Measurements from ENCODE around the gene WSB1.
A peak's percentile ranks its signal among the peaks of the same experiment; 100 is the strongest.

The WSB1 gene

DNA sequence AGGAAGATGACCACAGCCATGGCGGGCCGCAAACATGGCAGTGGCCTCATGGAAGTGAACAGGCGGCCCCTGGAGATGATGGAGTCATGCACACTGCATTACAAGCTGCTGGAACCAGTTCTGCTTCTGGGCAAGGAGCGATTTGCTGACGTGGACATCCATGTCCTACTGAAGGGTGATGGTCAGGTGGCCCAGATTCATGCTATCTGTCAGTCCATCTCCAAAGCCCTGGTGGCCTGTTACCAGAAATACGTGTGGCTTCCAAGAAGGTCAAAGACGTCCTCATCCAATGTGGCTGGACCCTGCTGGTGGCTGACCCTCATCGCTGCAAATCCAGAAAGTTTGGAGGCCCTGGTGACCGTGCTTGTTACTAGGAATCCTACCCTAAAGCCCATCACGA is 13.4 kb upstream of the WSB1 start:
- DNase-seq = no peak

DNA sequence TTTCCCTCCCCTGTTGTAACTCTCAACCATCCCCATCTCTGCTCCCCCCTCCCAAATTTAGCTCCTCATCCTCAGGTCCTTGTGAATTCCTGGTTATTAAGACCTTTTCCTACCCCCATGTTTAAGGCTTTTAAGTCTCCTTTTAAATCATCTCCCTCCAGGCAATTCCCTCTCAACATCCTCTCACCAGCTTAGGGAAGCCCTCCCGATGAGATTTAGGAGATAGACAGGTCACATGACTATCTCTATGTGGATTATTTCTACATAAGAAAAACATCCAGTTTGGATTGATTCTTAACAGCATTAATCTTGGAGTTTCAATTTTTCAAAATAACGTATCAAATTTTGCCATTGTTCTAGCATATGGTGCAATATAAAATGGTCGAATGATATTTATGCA is 12.5 kb upstream of the WSB1 start:
- DNase-seq = no peak

DNA sequence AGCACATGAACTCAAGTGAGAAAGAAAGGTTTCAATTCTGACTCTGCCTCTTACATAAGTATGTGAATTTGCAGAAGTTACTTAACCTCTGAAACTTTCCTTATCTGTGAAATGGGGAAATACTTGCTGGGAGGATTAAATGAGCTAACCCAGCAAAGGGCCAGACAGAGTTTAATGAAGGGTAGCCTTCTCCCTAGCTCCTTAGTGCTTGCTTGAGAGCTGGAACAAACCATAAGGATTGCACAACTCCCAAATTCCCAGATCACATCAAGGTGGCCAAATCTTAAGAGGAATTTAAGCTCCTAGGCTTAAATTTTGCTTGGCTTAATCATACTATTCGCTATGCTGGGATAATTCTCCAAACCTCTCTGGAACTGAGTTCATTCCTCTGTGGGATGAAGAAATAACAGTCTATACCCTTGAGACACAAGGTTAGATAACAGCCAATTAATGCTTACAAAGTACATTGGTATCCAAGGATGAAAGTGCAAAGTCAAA is 11.8 kb upstream of the WSB1 start:
- no peak for DNase-seq

DNA sequence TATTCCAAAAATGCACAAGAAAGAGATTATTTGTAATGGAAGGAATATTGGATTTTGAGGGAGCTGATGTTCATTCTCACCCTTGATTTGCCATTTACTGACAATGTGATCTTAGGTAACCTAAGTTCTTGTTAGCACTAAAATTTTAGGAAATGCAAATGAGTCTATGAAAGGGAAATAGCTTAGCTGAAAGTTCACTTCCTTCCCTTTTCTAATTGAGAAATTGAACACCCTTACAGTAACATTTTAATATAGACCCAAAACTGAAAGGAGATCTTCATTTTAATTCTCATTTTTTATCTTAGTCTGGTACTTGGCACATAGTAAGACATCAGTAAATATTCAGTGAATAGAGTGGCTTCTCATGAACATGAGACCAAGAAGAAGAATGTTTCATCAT is 10.9 kb upstream of the WSB1 start:
- DNase-seq = no peak

DNA sequence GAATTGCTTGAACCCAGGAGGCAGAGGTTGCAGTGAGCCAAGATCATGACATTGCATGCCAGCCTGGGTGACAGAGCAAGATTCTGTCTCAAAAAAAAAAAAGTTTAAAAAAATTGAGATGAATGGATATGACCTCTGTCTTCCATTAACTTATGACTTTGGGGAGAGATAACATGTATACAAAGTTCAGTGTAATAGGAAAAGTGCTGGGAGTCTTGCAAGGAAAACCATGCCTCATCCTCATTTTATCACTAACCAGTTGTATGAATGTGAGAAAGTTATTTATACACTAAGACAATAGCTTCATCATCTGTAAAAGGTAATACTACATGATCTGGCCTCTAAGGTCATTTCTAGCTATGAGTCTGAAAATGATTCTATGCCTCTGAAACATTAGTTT is 10.2 kb upstream of the WSB1 start:
- no peak for DNase-seq

DNA sequence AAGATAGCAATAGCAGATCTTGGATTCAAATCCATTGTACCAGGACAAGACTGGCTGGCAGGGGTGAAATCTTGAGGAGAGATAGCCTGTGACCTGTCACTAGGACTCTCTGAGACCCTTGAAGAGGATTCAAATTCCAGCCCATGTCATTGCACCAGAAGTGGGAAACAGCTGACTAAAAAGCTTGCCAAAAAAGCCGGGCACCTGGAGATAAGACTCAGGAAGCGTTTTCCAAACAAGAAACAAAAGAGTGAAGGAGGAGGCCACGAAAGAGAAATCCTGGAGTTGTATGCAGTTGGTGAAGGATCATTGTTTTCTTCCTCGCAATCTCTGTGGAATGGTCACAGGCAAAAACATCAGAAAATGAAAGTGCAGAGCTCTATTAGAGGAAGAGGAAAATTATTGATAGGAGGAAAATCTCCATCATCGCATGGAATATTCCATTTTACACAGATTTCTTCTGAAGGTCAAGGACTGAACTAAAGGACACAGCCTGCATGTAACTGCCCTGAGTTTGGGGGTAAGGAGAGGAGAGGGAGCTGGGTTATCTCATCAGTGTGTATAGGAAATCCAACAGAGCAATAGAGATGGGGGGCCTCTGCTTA is 9.0 kb upstream of the WSB1 start:
- DNase-seq = no peak

DNA sequence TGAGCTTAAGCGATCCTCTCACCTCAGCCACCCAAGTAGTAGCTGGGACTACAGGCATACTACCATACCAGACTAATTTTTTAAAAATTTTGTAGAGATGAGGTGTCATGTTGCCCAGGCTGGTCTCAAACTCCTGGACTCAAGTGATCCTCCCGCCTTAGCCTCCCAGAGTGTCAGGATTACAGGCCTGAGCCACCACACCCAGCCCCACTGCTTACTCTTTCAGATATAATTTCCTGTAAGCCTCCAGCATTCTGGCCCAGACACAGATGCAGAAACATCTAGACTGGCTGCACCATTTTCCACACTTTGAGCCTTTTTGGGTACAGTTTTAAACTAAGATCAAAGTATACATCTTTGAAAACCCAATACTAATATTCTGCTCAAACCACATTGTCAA is 8.4 kb upstream of the WSB1 start:
- no peak for DNase-seq

DNA sequence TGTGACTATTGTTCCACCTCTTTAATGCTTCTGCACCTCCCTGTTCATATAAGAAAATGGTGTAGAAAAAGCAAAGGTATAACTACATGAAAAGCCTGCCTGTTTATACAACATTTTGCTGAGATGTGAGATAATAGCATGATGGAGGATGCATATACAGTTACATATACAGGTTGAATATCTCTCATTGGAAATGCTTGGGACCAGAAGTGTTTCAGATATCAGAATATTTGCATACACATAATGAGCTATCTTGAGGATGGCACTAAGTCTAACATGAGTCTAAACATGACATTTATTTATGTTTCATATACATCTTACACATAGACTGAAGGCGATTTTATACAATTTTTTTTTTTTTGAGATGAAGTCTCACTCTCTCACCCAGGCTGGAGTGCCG is 5.7 kb upstream of the WSB1 start:
- no peak for DNase-seq

DNA sequence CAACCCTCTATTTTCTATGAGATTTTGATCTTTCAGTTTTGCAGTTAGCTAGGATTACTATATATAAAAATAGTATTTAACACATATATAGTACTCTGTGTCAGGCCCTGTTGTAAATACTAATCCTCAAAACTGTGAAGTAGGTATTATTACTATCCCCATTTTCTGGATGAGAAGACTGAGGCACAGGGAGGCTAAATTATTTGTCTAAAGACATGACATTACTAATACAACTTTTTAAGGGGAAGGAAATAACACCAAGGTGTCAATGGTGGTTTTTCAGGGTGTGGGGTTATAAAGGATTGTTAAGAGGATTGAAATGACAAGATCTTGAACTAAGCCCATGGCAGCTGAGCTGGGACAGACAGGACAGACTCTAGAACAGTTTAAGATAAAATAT is 4.1 kb upstream of the WSB1 start:
- DNase-seq = no peak

DNA sequence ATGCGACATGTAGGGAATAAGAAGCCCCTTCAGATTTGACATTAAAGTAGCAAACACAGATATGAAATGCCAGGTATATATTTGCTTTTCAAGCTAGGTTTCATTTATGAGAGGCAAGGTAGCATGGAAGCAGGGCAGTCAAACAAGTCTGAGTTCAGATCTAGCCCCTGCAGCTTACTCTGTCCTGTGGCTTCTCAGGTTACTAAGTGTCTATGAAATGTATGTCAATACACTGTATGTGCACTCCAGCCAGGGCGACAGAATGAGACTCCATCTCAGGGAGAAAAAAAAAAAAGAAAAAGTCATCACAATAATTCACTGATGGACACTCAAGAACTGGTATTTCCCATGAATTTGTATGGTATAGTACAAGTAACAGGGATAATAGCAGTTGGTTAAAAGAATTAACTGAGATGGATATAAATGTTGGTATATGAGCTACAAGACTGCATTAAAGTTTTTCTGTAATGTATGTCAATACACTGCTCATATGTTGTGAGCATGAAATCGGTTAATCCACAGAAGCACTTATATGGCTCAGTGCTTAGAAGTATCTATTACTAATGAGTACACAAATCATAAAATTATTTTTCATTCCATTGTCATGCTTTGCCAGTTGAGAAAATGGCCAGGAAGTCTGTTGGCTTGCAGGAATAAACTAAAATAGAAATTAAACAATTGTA is 2.9 kb upstream of the WSB1 start:
- DNase-seq = no peak

DNA sequence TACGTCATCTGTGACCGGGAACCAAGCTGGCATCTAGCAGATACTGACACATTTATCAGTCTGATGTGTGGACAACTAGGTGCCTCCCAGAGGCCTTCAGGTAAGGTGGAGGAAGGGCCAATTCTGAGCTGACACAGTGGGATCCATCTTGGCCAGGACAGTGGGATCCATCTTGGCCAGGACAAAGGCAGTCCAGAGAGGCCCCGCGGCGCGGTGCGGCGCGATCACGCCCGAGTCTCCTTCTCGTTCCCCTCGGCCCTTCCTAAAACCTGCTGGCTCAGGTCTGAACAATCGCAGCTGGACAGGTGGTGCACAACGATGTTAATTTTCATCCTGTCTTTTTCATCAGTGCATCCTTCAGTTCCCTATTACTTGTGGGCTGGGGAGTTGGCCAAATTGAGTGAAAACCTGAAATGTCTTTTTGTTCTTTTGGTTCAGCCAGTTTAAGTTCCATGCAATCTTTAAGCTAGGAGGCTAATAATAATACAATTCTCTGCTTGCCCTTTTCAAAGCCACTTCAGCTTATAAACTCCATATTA is 486 bp upstream of the WSB1 start:
- DNase-seq = peak; percentile 14

DNA sequence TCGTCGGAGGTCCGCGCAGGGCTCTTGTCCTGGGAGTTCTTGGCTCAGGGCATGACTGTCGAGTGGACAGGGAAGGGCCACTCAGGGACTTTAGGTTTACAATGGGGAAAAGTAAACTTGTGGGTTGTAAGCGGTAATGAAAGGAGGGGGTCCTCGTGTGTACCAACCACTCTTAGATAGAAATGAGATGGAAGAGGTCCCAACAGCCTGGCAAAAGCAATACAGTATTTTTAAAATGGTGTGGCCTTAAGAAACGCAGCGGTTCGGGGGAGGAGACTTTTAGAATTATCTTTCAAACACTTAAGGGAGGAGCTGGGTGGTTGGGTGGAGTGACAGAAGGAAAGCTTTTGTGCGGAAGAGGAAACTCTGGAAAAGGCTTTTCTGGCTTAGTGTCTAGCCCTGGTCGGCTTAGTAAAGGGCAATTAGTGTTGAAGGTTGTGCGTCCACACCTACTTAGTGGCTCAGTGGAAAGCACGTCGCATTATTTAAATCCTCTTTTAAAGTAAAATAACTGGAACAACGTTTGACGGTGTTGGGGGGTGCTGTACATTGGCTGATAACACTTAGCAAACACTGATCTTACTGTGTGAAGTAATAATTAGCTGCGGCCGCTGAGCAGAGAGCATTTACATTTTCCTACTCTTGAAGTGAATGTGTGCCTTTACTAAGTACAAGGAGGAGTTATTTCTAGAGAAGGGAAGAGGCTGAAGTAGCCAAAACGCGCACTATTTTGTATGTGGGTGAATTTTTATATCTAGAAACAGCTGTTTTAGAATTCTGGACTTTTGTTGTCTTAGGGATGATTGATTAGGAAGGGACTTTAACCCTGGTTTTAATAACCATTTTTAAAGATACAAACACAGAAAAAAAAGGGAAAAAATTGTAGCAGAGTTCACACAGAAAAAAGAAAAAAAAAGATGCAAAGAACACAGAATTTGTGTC is 1.0 kb downstream of the WSB1 start:
- DNase-seq = peak; percentile 73

DNA sequence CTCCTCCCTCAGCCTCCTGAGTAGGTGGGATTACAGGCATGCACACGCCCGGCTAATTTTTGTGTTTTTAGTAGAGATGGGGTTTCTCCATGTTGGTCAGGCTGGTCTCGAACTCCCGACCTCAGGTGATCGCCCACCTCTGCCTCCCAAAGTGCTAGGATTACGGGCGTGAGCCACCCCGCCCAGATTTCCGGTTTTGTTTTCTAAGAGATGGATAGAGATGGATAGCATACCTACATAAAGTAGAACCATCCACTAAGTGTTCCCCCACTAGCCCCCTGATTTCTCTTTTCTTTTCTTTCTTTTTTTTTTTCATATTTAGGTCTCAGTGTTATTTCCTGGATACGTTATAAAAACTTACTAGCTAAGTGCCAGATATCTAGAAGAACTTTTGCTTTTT is 2.0 kb downstream of the WSB1 start:
- DNase-seq = peak; percentile 30

DNA sequence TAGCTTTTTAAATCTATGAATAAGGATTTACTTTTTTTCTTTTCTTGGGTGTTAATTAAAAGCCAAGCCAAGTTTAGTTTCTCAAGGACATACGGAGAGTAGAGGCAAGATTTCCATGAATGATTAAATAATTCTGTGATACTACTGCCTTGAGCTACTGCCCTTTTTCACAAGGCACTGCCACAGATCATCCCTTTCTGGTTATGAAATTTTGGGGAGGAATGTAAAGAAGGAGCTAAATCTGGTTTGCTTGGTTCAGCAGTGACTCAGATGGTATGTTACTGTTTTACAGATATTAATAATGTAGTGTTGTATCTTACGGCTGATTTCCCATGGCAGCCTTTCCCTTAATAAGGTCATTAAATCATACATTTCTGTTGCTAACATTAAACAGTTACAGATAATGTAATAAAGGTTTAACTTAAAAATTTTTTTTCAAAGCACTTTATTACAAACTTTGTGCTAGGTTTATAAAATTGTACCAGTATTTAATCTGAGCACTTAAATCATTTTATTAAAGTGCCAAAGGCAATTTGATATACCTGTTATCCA is 2.6 kb downstream of the WSB1 start:
- no peak for DNase-seq

DNA sequence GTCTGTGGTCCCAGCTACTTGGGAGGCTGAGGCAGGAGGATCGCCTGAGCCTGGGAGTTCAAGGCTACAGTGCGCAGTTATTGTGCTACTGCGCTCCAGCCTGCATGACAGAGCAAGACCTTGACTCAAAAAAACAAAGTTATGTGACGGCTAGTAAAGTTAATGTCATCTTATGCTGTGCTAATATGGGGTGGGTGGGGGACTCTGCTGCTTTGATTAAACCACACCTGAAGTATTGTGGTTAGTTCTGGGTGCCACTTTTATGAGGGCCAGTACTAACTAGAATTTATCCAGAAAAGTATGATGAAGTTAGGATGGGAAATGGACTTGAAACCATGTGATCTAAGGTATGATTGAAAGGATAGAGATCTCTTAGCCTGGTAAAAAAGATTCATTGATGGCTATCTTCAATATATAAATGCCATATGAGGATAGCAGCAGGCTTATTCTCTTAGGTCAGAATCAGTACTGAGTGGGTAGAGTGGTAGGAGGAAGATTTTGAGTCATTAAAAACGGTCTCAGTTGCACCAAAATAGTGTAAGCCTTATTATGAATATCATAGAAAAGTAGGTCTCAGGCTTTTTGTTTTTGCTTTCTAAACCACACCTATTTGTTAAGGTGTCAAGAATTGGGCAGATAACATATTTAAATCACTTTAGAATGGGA is 5.6 kb downstream of the WSB1 start:
- no peak for DNase-seq

DNA sequence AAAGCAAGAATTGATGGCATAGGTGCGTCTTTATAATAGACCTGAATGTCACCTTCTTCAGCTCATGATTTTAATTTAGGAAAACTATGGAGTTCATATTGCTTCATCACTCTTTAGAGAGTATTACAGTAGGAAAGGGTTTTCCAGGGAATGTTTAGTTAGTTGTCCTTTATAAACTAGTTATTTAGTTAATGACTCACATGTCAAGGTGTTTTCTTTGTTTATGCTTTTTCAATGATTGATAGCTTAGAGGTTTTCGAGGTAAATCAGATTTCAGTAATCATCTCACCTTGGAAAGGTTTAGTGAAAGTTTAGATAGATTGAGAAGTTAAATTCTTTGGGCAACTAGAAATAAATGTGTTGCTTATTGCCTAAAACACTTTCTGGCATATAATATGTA is 9.8 kb downstream of the WSB1 start:
- no peak for DNase-seq

DNA sequence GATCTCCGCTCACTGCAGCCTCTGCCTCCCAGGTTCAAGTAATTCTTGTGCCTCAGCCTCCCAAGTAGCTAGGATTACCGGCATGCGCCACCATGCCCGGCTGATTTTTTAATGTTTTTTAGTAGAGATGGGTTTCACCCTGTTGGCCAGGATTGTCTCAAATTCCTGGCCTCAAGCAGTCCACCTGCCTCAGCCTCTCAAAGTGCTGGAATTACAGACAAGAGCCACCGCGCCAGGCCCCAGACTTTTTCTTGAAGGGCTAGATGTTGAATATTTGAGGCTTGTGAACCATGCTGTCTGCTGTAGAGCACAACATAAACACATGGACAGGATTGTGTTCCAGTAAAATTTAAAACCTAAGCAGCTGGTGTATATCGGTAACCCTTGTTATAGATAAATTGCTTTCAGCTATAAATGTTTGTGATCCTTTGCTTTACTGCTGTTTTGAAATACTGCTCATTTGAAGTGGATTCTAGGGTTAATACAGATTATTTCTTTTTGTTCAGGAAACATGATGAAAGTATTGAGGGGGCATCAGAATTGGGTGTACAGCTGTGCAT is 12.4 kb downstream of the WSB1 start:
- no peak for DNase-seq

DNA sequence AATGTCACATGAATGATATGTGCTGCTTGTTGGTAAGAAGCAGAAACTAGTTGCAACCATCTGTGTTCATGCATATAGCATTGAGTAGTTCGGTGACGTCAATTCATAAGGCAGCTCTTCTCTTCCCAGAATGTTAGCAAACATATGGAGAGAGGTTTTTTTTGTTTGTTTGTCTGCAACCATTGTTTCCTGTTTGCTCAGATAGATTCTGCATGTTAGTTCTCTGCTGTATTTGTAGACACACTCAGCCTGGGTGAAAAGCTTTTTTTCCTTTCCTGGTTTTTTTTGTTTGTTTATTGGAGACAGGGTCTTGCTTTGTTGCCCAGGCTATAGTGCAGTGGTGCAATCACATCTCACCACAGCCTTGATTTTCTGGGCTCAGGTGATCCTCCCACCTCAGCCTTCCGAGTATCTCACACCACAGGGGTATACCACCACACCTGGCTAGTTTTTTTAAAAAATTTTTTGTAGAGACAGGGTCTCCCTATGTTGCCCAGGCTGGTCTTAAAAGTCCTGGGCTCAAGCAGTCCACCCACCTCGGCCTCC is 16.7 kb downstream of the WSB1 start:
- no peak for DNase-seq

DNA sequence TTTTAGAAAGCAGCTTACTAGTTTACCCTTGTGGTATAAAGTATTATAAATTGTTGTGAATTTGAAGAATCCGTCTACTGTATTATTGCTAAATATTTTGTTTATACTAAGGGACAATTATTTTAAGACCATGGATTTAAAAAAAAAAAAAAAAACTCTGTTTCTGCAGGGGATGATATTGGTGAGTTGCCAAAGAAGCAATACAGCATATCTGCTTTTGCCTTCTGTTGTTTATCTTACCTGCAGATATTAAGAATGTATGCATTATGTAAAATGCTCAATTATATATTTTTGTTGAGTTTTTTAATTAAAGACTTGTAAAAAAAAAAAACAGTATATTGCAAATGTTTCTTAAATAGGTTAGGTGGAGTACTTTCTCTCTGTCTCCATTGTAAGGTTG is 19.4 kb downstream of the WSB1 start:
- no peak for DNase-seq

DNA sequence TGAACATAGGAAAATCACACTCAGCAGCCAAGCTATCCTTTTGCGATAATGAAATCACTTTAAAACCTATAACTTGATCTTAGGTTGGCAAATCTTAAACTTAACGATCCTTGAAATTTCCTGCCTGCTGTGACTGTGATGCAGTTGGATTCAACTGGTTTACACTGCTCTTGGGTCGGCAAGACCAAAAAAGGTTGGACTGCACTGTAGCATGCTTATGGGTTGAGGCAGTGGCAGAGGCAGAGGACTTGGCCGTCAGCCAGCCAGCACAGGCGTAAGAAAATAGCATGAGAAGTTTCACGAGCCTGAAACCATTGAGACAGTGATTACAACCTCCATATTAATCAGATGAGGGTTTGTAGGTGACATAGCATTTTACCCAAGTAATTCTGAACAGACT is 21.4 kb downstream of the WSB1 start:
- no peak for DNase-seq

DNA sequence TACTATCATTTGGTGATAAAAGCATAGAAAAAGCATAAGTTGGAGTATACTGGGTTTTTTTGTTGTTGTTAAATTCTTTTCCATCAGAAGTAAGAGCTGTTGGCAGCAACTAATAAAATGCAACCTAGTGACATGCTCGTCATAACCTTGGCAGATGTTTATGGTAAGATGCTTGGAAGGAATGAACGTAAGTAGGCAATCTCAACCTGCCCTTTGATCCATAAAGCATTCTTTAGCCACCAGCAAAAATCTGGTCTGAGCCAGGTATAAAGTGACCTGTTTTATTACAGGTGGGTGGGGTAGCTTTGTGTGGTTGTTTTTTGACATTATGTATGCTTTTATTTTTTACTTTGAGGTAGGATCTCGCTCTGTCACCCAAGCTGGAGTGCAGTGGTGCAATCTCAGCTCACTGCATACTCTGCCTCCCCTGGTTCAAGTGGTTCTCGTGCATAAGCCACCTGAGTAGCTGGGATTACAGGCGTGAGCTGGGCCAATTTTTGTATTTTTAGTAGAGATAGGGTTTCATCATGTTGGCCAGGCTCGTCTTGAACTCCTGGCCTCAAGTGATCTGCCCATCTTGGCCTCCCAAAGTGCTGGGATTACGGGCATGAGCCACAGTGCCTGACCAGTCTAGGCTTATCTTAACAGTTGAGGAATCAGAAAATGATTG is 22.0 kb downstream of the WSB1 start:
- no peak for DNase-seq

DNA sequence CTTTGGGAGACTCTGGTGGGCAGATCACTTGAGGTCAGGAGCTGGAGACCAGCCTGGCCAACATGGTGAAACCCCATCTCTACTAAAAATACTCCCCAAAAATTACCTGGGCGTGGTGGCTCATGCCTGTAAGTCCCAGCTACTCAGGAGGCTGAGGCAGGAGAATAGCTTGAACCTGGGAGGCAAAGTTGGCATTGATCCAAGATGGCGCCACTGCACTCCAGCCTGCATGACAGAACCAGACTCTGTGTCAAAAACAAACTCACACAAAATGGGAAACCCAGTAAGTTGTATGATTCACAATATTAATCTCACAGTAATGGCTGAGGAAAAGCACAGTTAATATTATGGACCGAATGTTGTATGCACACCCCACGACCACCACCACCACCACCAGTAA is 24.3 kb downstream of the WSB1 start:
- DNase-seq = no peak
